GM12878 (cell line): Measurements from ENCODE around the gene ASMTL. TPM values are rescaled to one million over a fixed set of nuclear protein-coding genes. Genes with fewer than 3 reads are reported as not detected.

ENCODE experiments used
- ATF2 ChIP-seq: IDR thresholded peaks from 2 replicates; pipeline ENCODE4 v1.6.1; 2012; ENCODE audit warnings: low read length, inconsistent platforms
- ATF7 ChIP-seq: fragments of 450-650 bp; IDR thresholded peaks from 2 replicates; pipeline ENCODE4 v1.6.1; 2016; ENCODE audit warnings: low read depth, mild to moderate bottlenecking
- BACH1 ChIP-seq: fragments of 450-650 bp; IDR thresholded peaks from 2 replicates; pipeline ENCODE4 v1.6.1; 2017; ENCODE audit warnings: mild to moderate bottlenecking, borderline replicate concordance
- BCLAF1 ChIP-seq: fragments of 450-650 bp; IDR thresholded peaks from 2 replicates; pipeline ENCODE4 v1.6.1; 2017; ENCODE audit warnings: antibody characterized with exemption, mild to moderate bottlenecking, moderate library complexity
- BMI1 ChIP-seq: fragments of 450-650 bp; IDR thresholded peaks from 2 replicates; pipeline ENCODE4 v1.6.1; 2016; ENCODE audit warnings: mild to moderate bottlenecking, moderate library complexity, borderline replicate concordance
- CBX3 ChIP-seq: fragments of 200-600 bp; sonication (generic); IDR thresholded peaks from 2 replicates; pipeline ENCODE4 v1.6.1; 2016; ENCODE audit warnings: low read depth, borderline replicate concordance
- CREM ChIP-seq: IDR thresholded peaks from 2 replicates; pipeline ENCODE4 v1.6.1; 2014; ENCODE audit warnings: antibody characterized with exemption, low read depth
- CUX1 ChIP-seq: IDR thresholded peaks from 2 replicates; pipeline ENCODE4 v1.6.1; 2012; ENCODE audit warnings: improper control_type of control experiment, low read depth, low read length; ENCODE audit not compliant: insufficient replicate concordance
- KAT2A ChIP-seq: conservative IDR thresholded peaks from 2 replicates; pipeline ENCODE4 v1.6.1; 2011; ENCODE audit warnings: low read depth, low read length; ENCODE audit not compliant: control insufficient read depth
- KDM1A ChIP-seq: fragments of 200-600 bp; sonication (generic); IDR thresholded peaks from 2 replicates; pipeline ENCODE4 v1.6.1; 2016; ENCODE audit warnings: borderline replicate concordance
- MTA3 ChIP-seq: IDR thresholded peaks from 2 replicates; pipeline ENCODE4 v1.6.1; 2012; ENCODE audit warnings: low read length, inconsistent platforms, borderline replicate concordance
- NFXL1 ChIP-seq: fragments of 450-650 bp; IDR thresholded peaks from 2 replicates; pipeline ENCODE4 v1.6.1; 2017; ENCODE audit warnings: antibody characterized with exemption, mild to moderate bottlenecking, borderline replicate concordance
- NFYB ChIP-seq: IDR thresholded peaks from 2 replicates; pipeline ENCODE4 v1.6.1; 2011; ENCODE audit warnings: low read depth, mild to moderate bottlenecking, low read length, improper control_type of control experiment, moderate library complexity; ENCODE audit not compliant: insufficient read depth
- PBX3 ChIP-seq: IDR thresholded peaks from 2 replicates; pipeline ENCODE4 v1.6.1; 2011; ENCODE audit warnings: mild to moderate bottlenecking, low read depth, low read length, moderate library complexity; ENCODE audit not compliant: insufficient replicate concordance
- SUPT20H ChIP-seq: IDR thresholded peaks from 2 replicates; pipeline ENCODE4 v1.6.1; 2011; ENCODE audit warnings: low read depth, mild to moderate bottlenecking, low read length, moderate library complexity, borderline replicate concordance; ENCODE audit not compliant: control insufficient read depth
- TCF3 ChIP-seq: IDR thresholded peaks from 2 replicates; pipeline ENCODE4 v1.6.1; 2012; ENCODE audit warnings: low read depth, mild to moderate bottlenecking, low read length, borderline replicate concordance; ENCODE audit not compliant: insufficient read depth
- USF2 ChIP-seq: IDR thresholded peaks from 2 replicates; pipeline ENCODE4 v1.6.1; 2011; ENCODE audit warnings: low read depth, low read length, improper control_type of control experiment, borderline replicate concordance
- ZZZ3 ChIP-seq: IDR thresholded peaks from 2 replicates; pipeline ENCODE4 v1.6.1; 2011; ENCODE audit warnings: low read depth; ENCODE audit not compliant: control insufficient read depth, insufficient read length
- polyA plus RNA-seq, 11 experiments: library from polyadenylated mRNA; depleted of rRNA in 4 of 11; unstranded in 6 of 11; stranded (reverse) in 5 of 11; fragments of >200 nt; fragmentation: Nextera tagmentation in 4 of 11; fragmentation: Illumina TruSeq in 1 of 11; extraction: Ambion mirVana in 4 of 11; extraction: Trizol in 1 of 11; gene quantifications; 1 replicate in 1 of 11; 2 replicates in 10 of 11; pipeline versions ENCODE4 v1.2.1 to v1.2.3, GENCODE V29; 2011 to 2016; ENCODE audit warnings: inconsistent platforms in 2 of 11, missing spikeins in 2 of 11, low read depth in 1 of 11
- total RNA-seq, 4 experiments: library from RNA; depleted of rRNA in 3 of 4; stranded (reverse); fragments of >200 nt in 3 of 4; fragmentation: Illumina TruSeq in 1 of 4; extraction: Trizol in 1 of 4; gene quantifications; 2 replicates each; pipeline versions ENCODE4 v1.2.1 to v1.2.3, GENCODE V29; 2013 to 2021

The ASMTL gene
- total and polyA plus RNA-seq, 10 of the 15 experiments (the other 5 are each of a cell fraction or from before 2014, with no cell fraction given): 1.6 to 51.9 (median 32.1) TPM

- TF ChIP-seq CUX1 (no peak), BACH1 (peak; percentile 6; the same call in 1 of the 2 replicates), NFXL1 (no peak), TCF3 (no peak), BMI1 (no peak), CBX3 (no peak), MTA3 (no peak), NFYB (peak; percentile 83), USF2 (no peak), PBX3 (peak; percentile 99), KAT2A (no peak), BCLAF1 (no peak), ZZZ3 (no peak), CREM (no peak), SUPT20H (no peak), ATF7 (no peak), ATF2 (no peak), KDM1A (0 out of 2 replicates have a peak, but pooled peaks have one; percentile 27)
Measured at GRCh38 chrX:1491851-1492349, 39.2 kb upstream of the ASMTL start (continued).
